HCT116 (cell line): Measurements from ENCODE around the gene MCRS1.

ENCODE experiments used
- POLR2A ChIP-seq: IDR thresholded peaks from 2 replicates; pipeline ENCODE4 v1.7.0; 2011; ENCODE audit warnings: borderline replicate concordance; ENCODE audit not compliant: insufficient read depth, insufficient read length; ENCODE audit errors: extremely low read depth
- POLR2AphosphoS5 ChIP-seq: IDR thresholded peaks from 2 replicates; pipeline ENCODE4 v1.6.1; 2011; ENCODE audit warnings: mild to moderate bottlenecking, low read depth, low read length, moderate library complexity
- TF ChIP-seq, protein P1 (sequence below), 3 experiments: fragments of 200-600 bp in 1 of 3; sonication (generic) in 1 of 3; IDR thresholded peaks in 2 of 3; conservative IDR thresholded peaks in 1 of 3; 2 replicates each; pipeline ENCODE4 v1.5.1; 2012 to 2017; ENCODE audit warnings: low read depth in 2 of 3, low read length in 2 of 3, antibody characterized with exemption in 1 of 3, borderline replicate concordance in 1 of 3, control low read depth in 1 of 3, mild to moderate bottlenecking in 1 of 3, mixed read lengths in 1 of 3, mixed run types in 1 of 3, moderate library complexity in 1 of 3; ENCODE audit not compliant: insufficient read depth in 1 of 3

DNA sequence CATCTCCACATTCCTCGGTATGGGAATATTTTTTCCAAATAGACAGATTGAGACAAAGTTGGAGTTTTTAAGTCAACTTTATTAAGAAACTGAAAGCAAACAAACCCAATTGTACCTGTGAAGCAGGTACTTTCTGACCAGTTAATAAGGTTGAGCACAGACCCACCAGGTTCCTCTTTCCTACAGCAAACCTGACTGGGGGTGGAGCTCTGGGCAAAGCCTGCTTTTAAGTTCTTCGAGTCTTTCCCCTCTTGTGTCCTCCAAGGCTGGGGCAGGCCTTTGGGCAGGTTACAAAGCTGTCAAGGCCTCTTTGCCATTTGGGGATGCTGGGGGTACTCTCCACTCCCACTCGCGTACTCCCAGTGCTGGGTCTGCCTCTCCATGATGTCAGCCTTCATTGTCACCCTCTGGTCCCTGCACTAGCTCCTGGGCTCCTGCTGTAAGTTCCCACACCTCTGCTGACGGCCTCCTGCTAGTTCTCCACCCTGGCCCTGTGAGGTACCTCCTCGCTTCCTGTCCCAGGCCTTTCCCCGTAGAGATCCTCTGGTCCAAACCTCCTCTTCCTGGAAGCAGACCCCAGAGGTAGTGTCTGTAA is 25.9 kb downstream of the MCRS1 start:
- TF ChIP-seq, protein P1, sequence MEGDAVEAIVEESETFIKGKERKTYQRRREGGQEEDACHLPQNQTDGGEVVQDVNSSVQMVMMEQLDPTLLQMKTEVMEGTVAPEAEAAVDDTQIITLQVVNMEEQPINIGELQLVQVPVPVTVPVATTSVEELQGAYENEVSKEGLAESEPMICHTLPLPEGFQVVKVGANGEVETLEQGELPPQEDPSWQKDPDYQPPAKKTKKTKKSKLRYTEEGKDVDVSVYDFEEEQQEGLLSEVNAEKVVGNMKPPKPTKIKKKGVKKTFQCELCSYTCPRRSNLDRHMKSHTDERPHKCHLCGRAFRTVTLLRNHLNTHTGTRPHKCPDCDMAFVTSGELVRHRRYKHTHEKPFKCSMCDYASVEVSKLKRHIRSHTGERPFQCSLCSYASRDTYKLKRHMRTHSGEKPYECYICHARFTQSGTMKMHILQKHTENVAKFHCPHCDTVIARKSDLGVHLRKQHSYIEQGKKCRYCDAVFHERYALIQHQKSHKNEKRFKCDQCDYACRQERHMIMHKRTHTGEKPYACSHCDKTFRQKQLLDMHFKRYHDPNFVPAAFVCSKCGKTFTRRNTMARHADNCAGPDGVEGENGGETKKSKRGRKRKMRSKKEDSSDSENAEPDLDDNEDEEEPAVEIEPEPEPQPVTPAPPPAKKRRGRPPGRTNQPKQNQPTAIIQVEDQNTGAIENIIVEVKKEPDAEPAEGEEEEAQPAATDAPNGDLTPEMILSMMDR (IDR thresholded peaks at IDR 0.05 in 2 of 3, conservative IDR thresholded peaks at IDR 0.05 in 1 of 3; ENCODE audit: borderline replicate concordance in 1 of 3, insufficient read depth in 1 of 3, low read depth in 2 of 3, low read length in 2 of 3): no peak
- no peak for TF ChIP-seq POLR2A
- no peak for TF ChIP-seq POLR2AphosphoS5
